ENCODE measurements around the gene SF1.

SF1 gene

DNA sequence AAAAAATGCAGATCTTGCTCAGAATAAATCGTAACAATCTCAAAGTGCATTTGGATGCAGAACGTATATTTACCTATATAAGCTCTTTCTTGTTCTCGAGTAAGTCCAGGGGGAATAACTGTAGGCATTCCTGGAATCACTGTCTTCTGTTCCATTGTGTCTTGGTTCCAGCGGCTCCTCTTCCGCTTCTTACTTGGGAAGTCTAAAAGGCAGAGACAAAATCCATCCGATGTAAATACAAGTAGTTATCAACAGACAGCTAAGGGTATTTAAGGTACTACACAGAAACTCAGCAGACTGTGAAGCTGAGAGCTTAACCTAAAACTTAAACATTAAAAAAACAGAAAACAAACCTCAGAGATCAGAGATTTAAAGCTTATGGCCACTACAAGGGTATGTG, 1.9 kb downstream of the SF1 start:
- no peak for TF ChIP-seq CTCF (conservative IDR thresholded peaks at IDR 0.05; ENCODE audit: low read length)
- DNase-seq (ENCODE audit: low read depth): no peak
- H3K4me3 ChIP-seq (ENCODE audit: low read length): peak overlapping the region; percentile 96

- no peak for DNase-seq (ENCODE audit: low read depth)
- no peak for TF ChIP-seq CTCF (conservative IDR thresholded peaks at IDR 0.05; ENCODE audit: low read length)
- H3K4me3 ChIP-seq (ENCODE audit: low read length): no peak overlapping the region
These were observed 4.2 kb downstream of the SF1 start for GRCh38 chr11:64774144-64774543.

DNA sequence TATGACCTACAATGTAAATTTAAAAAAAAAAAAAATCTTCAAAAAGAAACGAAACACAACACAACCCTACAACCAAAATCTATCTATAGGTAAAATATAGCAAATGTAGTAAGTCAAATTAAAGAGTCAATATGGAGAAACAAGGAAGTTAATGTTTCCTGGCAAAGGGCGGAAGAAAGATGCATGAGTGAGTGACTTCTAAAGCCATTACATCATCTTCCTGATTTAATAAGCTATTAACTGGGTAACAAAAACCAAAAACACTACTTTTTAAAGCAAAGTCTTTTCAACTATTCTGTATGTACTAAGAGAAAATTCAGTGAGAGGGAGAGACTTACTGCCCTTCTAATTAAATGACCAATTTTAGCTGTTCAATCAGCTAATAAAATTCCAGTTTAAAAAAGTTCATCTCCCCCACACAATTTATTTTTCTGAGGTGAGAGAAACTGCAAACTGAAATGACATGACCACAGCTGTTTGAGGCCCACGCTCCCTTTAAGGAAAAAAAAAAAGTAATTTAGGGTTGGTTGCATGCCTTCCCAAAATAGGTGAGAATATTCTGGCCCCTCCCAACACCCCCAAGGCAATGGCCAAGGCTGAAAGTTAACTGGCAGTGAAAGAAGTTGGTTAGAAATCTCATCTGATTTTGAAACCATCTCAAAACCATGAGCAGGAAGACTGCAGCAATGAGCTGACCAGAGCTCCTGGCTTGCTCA, 5.9 kb downstream of the SF1 start:
- DNase-seq (ENCODE audit: low read depth): no peak
- TF ChIP-seq CTCF (conservative IDR thresholded peaks at IDR 0.05; ENCODE audit: low read length): no peak
- no peak overlapping the region for H3K4me3 ChIP-seq (ENCODE audit: low read length)

- no peak overlapping the region for H3K4me3 ChIP-seq (ENCODE audit: low read length)
- DNase-seq (ENCODE audit: low read depth): no peak
- no peak for TF ChIP-seq CTCF (conservative IDR thresholded peaks at IDR 0.05; ENCODE audit: low read length)
These were observed 6.5 kb downstream of the SF1 start for GRCh38 chr11:64771861-64772260.

DNA sequence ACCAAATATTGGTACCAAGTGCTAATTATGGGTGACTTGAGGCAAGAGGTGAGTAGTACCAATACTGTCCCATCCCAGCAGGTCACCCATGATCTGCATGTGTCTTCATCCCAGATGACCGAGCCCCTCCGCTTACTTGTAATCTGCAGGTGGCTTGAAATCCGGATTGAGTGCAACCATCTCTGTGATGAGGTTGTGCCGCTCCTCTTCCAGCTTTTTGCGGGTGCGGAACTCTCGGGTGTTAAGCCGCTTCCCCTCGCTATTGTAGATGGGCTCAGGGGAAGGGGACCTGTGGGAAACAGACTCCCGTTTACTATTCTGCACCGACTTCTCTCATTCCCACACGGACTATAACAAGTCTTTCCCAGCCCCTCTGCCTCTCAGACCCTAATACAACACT, 8.2 kb downstream of the SF1 start:
- no peak overlapping the region for H3K4me3 ChIP-seq (ENCODE audit: low read length)
- no peak for DNase-seq (ENCODE audit: low read depth)
- no peak for TF ChIP-seq CTCF (conservative IDR thresholded peaks at IDR 0.05; ENCODE audit: low read length)

DNA sequence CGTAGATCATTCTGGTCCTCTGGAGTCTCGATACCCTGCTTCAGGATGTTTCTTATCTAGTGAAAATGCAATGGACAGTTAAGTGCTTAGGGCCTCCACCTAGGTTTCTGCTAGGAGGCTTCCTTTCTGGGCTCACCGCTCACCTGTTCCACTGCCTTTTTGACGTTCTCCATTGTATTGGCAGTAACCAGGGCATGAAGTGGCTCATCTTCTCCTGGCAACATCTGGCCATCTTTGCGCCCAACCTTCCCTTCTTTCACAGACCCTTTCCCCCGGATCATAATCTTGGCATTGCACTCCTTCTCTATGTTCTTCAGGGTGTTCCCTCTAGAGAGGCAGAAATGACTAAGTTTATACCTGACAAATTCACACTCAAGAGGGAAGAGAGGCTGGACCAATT, 9.1 kb downstream of the SF1 start:
- DNase-seq (ENCODE audit: low read depth): no peak
- H3K4me3 ChIP-seq (ENCODE audit: low read length): no peak overlapping the region
- no peak for TF ChIP-seq CTCF (conservative IDR thresholded peaks at IDR 0.05; ENCODE audit: low read length)

GRCh38 chr11:64768300-64768694, 10.0 kb downstream of the SF1 start:
- no peak for DNase-seq (ENCODE audit: low read depth)
- TF ChIP-seq CTCF (conservative IDR thresholded peaks at IDR 0.05; ENCODE audit: low read length): no peak
- H3K4me3 ChIP-seq (ENCODE audit: low read length): no peak overlapping the region
